ENCODE data around the gene SLC27A2. TPM values are rescaled to one million over a fixed set of nuclear protein-coding genes. Genes with fewer than 3 reads are reported as not detected.

SLC27A2 gene
- total RNA-seq, 1 experiment from 2014 or later, result not detected

DNA sequence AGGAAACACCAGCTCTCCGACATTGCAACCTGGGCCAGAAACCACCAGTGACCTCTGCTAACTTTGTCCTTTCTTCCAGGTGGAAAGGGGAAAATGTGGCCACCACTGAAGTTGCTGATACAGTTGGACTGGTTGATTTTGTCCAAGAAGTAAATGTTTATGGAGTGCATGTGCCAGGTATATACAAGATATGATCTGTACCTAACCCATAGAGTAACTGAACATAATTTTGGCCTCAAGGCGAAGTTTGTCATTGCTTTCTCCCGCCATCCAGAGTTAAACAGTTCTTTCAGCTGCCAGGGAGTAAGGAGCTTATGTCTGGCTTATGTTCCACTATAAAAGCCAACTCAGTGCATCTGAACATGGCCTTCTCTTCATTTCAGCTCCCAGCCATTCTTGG is 46.9 kb downstream of the SLC27A2 start:
- DNase-seq (ENCODE audit: low spot score), result no peak
- in situ Hi-C loops (cut with HindIII; ENCODE audit: low sequenced_read_pairs), result no loop called here

DNA sequence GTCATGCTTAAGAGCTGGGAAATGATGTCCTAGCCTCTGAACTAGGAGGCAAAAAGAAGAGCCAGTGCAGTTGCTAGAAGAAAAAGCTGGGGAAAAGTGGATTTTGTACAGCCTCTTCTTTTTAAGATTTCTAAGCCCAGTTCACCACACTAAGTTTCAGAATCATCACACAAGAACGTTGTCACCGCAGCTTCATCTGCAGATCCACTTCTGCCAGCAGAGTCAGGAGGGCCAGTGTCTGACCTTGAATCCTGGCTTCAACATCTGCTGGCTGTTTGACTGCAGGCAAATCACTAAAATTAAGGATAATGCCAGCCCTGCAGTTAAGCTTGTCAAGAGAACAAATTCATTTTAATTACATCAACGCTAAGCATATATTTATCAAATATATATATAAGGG is 47.3 kb downstream of the SLC27A2 start:
- in situ Hi-C loops (cut with HindIII; ENCODE audit: low sequenced_read_pairs), result no loop called here
- no peak for DNase-seq (ENCODE audit: low spot score)

DNA sequence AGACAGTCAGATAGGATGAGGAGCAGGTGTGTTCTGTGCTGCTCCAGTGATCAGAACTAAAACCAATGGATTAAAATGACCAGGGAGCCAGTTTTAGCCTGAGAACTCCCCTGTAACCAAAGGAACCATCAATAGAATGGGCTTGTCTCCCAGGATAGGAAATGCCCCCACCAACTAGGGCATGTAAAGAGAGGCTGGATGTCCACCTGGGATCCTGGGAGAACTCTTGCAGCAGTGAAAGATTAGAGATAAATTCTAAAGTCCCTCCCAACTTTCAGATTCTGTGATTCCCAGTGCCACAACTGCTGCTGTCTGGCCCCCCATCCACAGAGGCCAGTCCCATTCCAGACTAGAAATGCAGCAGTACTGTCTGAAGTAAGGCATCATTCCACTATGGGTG is 49.8 kb downstream of the SLC27A2 start:
- DNase-seq (ENCODE audit: low spot score), result no peak
- in situ Hi-C loops (cut with HindIII; ENCODE audit: low sequenced_read_pairs), result no loop called here

DNA sequence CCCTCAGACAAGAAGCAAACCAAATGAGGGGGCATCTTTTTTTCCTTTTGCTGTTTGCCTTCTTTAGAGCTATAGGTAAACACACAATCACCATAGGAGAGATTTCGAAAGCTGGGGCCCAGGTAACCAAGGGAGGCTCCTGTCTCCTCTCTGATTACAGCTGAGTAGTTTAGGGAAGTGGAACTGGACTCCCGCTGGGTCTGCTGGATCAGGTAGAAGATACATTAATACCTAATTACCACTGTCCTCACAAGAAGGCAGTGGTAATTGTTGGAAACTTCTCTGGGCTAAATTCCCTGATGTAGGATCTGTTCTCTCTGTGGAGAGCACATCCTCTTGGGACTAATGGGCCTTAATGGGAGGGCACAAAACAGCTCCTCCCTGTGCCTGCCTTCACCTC is 50.8 kb downstream of the SLC27A2 start:
- in situ Hi-C loops (cut with HindIII; ENCODE audit: low sequenced_read_pairs), result no loop called here
- no peak for DNase-seq (ENCODE audit: low spot score)

DNA sequence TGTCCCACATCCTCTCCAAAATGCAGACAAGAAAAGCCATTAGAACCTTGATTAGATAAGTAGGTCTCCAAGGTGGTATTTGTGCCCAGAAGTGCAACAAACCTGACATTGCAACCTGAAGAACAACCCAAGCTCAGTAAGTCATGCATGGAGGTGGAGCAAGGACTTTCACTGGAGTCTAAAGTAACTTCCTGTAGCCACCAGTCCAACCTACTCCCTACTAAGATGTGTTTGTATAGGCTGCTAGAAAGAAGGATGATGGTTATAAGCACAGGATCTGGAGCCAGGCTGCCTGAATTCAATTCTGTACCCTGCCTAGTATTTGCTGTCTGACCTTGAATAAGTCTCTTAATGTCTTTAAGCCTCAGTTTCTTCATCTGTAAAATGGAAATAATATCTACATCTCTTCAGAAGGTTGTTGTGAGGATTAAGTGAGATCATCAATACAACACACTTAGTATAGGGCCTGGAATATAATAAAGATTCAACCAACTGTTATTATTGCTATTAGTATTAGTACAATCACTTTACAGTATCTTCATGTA is 51.3 kb downstream of the SLC27A2 start:
- in situ Hi-C loops (cut with HindIII; ENCODE audit: low sequenced_read_pairs), result no loop called here
- no peak for DNase-seq (ENCODE audit: low spot score)

DNA sequence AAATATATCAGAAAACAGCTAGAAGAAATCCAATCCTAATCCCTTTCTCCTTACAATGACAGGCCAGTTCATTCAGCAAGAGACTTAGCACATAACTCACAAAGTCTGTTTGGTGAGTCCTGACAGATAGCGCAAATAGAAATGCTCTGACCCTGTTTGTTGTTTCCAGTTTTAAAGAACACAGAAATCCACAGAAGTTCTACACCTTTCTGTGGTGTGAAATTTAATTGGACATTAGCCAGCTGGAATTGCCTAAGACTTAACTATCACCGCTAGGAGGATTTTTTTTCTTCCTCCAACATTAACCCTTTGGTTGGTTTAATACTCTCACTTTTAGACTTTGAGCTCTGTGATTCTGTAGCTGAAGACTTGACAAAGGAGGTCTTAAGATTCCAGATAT is 52.8 kb downstream of the SLC27A2 start:
- in situ Hi-C loops (cut with HindIII; ENCODE audit: low sequenced_read_pairs), result no loop called here
- DNase-seq (ENCODE audit: low spot score), result no peak

DNA sequence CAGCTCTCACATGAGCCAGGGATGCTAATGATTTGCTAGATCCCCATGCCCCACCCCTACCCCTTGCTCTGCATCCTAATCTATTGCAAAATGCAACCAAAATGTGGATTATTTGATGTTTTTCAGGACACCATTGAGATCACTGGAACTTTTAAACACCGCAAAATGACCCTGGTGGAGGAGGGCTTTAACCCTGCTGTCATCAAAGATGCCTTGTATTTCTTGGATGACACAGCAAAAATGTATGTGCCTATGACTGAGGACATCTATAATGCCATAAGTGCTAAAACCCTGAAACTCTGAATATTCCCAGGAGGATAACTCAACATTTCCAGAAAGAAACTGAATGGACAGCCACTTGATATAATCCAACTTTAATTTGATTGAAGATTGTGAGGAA is 53.8 kb downstream of the SLC27A2 start:
- DNase-seq (ENCODE audit: low spot score), result no peak
- in situ Hi-C loops (cut with HindIII; ENCODE audit: low sequenced_read_pairs), result no loop called here

DNA sequence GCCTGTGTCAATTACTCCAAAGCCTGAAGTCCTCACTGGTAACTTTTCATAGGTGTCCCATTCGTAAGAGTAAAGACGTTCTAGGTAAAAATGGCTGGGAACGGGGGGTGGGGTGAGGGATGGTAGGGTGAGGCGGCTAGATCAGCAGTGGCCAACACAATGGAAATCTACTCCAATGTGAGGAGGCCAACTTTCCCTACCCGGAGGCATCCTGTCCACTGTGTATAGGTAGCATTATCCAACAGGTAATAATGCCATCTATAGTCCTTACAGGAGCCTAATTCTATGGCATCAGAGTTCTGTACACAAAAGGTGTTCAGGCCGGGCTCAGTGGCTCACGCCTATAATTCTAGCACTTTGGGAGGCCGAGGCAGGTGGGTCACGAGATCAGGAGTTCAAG is 54.4 kb downstream of the SLC27A2 start:
- DNase-seq (ENCODE audit: low spot score), result no peak
- in situ Hi-C loops (cut with HindIII; ENCODE audit: low sequenced_read_pairs), result no loop called here

DNA sequence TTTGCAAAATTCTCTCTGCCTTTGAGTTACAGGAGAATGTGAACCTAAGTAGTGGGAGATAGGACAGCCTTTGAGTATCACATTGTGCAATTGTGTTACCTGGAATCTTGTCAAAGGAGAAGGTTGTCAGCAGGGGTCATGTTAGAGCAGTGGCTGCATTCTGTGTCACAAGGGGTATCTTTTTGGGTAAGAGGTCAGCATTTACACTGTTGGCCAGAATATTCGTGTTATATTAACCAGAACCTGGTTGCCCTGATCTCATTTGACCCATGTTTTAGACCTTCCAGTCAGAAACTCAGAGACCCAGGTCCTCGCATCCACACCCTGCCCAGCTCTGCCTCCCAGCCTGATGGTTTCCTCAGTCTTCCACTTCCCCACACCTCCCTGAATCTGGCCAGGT is 56.3 kb downstream of the SLC27A2 start:
- in situ Hi-C loops (cut with HindIII; ENCODE audit: low sequenced_read_pairs), result no loop called here

DNA sequence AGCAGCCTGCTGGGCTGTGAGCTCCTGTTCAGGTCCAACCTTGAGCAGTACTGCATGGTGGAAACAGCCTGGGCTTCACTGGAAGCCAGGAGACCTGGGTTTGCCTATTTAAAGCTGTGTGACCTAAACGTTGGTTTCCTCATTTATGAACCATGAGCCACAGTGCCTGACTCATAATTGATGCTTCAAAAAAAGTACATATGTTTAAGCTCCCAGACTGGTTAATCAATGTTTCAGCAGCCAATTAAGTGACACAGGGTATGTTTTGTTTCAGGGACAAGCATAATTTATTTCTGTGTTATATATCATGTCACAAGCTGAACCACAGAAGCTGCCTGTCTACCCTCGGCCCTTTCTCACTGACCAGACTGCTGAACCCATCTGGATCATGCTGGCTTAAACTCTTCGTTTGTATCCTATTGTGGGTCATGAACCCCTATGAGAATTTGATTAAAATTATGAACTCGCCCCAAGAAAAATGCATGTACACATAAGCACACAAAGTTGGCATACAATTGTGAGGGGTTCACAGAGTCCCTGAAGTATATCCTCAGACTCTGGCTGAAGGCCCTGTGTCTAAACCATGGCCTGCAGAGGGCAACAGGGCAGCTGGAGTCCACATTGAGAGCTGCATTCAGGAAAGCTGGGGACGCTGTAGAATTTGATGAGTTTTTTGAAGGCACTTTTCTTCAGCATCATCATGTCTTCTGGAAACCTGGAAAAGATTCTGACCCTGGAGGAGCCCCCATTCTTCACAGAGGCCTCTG is 59.9 kb downstream of the SLC27A2 start:
- no peak for DNase-seq (ENCODE audit: low spot score)
- in situ Hi-C loops (cut with HindIII; ENCODE audit: low sequenced_read_pairs), result no loop called here

More for the DNA sequence above, 56.3 kb downstream of the SLC27A2 start:
- no peak for DNase-seq (ENCODE audit: low spot score)

DNA sequence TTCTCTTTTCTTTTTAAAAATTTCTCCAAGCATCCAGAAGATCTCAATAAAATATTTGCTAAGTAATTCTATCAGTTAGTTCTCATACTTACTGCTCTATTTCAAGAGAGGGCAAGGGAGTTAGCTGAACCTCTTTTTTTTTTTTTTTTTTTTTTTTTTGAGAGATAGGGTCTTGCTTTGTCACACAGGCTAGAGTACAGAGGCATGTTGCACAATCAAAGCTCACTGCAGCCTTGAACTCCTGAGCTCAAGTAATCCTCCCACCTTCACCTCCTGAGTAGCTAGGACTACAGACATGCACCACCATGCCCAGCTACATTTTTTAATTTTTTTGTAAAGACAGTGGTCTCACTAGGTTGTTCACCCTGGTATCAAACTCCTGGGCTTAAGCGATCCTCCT is 62.2 kb downstream of the SLC27A2 start:
- no peak for DNase-seq (ENCODE audit: low spot score)
- in situ Hi-C loops (cut with HindIII; ENCODE audit: low sequenced_read_pairs), result no loop called here

DNA sequence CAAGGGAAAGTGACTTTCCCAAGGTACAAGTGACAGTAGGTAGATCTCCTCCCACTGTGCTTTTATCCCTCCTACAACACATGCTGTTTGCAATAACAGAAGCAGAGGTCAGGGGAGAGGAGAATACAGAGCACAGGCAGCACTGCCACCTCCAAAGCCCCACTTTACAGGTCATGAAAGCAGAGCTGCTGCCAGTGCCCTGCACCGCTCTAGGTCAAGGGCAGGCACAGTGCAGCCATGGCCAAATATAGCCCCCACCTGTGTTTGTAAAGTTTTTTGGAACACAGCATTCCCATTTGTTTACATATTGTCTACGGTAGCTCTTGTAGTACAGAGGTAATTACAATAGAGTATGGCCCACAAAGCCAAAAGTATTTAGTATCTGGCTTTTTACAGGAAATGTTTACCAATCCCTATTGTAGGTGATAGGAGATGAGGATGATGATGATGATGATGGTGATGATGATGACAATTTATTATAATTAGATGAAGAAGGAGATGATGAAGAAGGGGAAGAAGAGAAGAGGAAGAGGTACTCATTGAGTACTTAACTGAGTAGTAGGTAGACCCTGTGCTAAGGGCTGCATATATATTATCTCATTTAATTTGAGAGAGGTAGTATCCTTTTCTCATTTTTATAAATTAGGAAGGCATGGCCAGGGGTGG is 63.1 kb downstream of the SLC27A2 start:
- in situ Hi-C loops (cut with HindIII; ENCODE audit: low sequenced_read_pairs), result no loop called here
- no peak for DNase-seq (ENCODE audit: low spot score)

DNA sequence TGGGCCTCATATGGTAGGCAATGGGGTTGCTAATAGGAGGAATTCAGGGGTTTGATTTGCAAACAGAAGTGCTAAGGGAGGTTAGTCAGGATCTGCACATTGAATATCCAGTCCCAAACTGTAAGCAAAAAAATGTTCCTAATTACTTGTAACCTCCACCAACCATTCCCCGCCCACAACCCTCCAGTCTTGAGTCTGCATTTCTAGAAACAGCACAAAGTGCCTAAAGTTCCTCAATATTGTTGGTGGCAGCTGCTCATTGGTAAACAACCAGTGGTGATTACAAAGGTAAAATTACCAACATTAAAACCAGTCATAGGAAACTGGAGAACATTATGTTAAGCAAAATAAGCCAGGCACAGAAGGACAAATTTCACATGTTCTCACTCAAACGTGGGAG is 64.6 kb downstream of the SLC27A2 start:
- in situ Hi-C loops (cut with HindIII; ENCODE audit: low sequenced_read_pairs), result no loop called here
- no peak for DNase-seq (ENCODE audit: low spot score)

DNA sequence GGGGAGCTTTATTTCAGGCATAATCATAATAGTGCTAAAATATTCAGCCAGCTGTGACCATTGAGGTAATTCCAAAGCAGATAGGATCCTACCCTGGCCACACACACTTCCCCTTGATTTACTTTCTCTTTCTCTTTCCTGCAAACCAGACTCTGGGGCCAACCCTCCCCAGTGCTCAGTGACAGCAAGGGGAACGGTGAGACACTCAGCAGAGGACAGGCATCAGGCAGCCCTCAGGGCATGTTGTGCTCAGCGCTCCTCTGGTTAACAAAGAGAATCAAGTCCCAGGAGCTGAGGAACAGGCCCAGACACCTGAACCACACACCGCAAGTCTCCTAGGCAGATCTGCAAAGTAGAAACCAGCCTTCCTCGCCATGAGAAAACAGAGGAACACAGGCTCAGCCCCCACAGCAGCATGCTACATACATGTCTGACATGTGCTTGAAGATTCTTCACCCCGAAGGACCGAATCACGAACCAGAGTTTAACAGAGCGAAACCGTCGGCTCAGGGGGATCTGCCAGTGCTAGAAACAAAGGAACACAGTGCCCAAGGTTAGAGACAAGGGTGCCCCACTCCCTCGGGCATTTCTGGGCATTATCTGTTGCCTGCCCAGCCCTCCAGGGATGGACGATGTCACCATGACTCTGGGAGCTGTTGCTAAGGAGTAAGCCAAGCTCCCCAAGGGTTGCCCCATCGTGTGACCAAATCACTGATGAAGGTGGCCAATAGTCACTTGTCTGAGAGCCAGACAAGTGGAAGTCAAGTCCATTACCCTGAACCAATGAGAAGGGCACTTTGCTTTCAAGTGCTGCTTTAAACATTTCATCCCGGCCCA is 66.0 kb downstream of the SLC27A2 start:
- no peak for DNase-seq (ENCODE audit: low spot score)
- in situ Hi-C loops (cut with HindIII; ENCODE audit: low sequenced_read_pairs), result no loop called here

DNA sequence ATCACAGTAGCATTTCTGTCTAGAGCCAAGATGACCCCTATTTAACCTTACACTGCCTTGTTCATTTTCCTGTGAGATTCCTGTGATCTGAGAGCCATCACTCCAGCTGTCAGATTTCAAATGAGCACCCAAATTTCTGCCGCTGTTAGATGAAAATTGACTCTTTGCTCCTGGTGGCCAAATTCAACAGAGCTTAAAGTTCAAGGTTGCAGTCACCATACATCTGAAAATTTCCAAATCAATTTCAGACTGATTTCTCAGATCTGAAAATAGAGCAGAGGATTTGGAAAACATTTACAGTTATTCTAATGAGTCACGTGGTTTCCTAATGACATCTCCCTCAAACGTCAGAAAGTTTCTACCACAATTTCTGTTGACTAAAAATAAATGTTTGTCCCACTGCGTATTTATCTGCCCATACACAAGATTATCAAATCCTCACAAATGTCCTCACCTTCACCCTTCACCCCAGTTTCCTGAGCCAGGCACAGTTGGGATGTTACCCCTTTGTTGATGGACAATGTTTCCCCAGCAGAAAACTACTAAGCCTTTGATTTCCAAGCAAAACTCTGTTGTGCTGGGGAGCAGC is 67.1 kb downstream of the SLC27A2 start:
- in situ Hi-C loops (cut with HindIII; ENCODE audit: low sequenced_read_pairs), result no loop called here
- DNase-seq (ENCODE audit: low spot score), result no peak

DNA sequence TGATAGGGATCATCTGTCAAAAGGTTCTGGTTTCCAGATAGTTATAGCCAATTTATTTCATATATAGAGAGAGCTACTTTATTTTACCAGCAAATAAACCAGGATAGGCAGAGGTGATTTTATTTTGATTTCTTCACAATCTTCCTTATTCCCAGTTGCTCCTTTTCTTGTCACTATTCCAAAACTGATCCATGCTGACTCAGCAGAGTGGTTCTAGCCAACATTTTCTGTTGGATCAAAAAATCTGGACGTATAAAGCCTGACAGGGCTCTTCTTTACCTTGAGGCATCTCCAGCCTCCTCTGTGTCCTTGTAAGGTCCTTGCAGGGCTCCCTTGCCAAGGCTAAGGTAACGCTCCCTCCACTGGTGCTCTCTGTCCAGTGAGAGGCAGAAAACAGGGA is 67.7 kb downstream of the SLC27A2 start:
- no peak for DNase-seq (ENCODE audit: low spot score)
- in situ Hi-C loops (cut with HindIII; ENCODE audit: low sequenced_read_pairs), result no loop called here

DNA sequence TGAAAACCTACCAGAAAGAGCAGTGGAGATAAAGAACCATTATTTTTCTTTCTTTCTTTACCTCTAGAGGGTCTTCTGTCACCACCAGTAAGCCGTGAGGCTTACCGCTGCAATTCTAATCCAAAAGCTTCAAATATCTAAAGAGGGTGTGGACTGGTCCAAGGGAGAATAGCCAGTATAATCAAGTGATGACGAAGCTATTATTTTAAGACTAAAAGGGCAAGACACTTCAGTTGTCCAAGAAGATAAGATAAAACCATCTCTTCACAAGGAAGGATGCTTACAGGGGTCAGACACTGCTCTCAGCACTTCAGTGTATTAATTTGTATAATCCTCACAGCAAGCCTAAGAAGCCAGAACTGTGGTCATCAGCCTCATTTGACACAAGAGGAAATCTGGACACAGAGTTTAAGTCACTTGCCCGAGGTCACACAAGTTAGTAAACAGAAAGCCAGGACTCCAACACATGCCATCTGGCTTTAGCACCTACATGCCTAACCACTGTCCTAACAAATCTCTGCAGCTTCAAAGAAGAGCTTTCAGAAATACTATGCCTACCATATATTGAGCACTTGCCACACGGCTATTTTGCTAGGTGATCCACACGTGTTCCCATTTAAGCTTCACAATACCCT is 68.9 kb downstream of the SLC27A2 start:
- DNase-seq (ENCODE audit: low spot score), result no peak
- in situ Hi-C loops (cut with HindIII; ENCODE audit: low sequenced_read_pairs), result no loop called here

DNA sequence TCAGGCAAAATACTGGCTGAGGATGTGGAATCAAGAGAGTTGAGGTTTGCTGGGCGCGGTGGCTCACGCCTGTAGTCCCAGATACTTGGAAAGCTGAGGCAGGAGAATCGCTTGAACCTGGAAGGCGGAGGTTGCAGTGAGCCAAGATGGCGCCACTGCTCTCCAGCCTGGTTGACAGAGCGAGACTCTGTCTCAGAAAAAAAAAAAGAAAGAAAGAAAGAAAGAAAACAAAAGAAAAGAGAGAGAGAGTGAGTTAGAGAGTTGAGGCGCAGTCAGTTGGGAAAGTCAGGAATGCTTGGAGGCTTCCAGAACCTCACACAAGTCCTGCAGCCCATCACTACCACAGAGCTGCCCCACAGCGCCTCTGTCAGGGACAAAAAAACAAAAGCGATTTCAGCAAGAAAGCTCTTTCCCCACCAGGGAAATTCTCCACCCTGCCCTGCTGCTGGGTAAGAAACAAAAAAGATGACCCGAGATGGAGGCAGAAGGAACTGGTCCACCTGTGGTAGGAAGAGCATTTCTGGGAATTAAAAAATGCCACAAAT is 69.7 kb downstream of the SLC27A2 start:
- in situ Hi-C loops (cut with HindIII; ENCODE audit: low sequenced_read_pairs), result no loop called here
- no peak for DNase-seq (ENCODE audit: low spot score)

DNA sequence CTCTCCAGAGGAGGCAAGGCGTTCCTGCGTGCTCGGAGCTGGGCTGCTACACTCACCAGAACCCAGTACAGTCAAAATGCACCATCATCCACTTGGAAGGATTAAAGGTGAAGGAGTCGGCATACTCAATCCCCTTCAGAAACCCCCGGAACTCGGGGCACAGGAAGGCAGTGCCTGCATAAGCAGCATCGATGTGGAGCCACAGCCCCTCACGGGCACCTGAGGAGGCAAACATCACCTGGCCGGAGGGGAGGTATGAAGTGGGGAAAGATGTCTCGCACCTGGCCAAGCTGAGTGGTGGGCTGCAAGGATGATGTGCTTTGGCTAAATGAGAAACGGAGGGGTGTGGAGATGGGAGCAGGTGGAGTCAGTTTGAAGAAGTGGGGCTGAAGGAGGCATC is 70.6 kb downstream of the SLC27A2 start:
- no peak for DNase-seq (ENCODE audit: low spot score)
- in situ Hi-C loops (cut with HindIII; ENCODE audit: low sequenced_read_pairs), result no loop called here

Data from G401 (cell line).